Upper lobe of left lung (tissue), 6 donors: Measurements from ENCODE around the gene MORN1. TPM values are rescaled to one million over a fixed set of nuclear protein-coding genes. Genes with fewer than 3 reads are reported as not detected.
A peak's percentile ranks its signal among the peaks of the same experiment; 100 is the strongest.

ENCODE experiments used
- ATAC-seq, 2 donors: fragments of 200-7000 bp; cut with Tn5 transposase; one replicate each; pipeline ENCODE4 v1.9.1; 2022; ENCODE audit warnings: mild to moderate bottlenecking in 2 of 2, moderate library complexity in 2 of 2; ENCODE audit not compliant: low FRiP score in 2 of 2
- DNase-seq, 2 donors: peaks; one replicate each; pipeline ENCODE4 v3.0.0-alpha.2; 2019 to 2020
- H3K27ac ChIP-seq, 4 donors: fragments of 200-600 bp; sonication (generic); one replicate each; pipeline ENCODE4 v1.5.1; 2016 to 2019
- H3K27me3 ChIP-seq, 4 donors: fragments of 200-600 bp; sonication (generic); one replicate each; pipeline ENCODE4 v1.5.1; 2017 to 2019
- H3K36me3 ChIP-seq, 4 donors: fragments of 200-600 bp; sonication (generic); one replicate each; pipeline ENCODE4 v1.5.1; 2016 to 2019
- H3K4me1 ChIP-seq, 4 donors: fragments of 200-600 bp; sonication (generic); one replicate each; pipeline ENCODE4 v1.5.1; 2018 to 2019
- H3K4me3 ChIP-seq, 4 donors: fragments of 200-600 bp; sonication (generic); one replicate each; pipeline ENCODE4 v1.5.1; 2017 to 2019; ENCODE audit warnings: mild to moderate bottlenecking in 2 of 4, moderate library complexity in 1 of 4
- H3K9me3 ChIP-seq, 4 donors: fragments of 200-600 bp; sonication (generic); one replicate each; pipeline ENCODE4 v1.5.1; 2018 to 2019
- EP300 ChIP-seq, 4 donors: sonication (generic); formaldehyde crosslinking; IDR thresholded peaks; one replicate each; pipeline ENCODE4 v1.5.1; 2017; ENCODE audit warnings: antibody characterized with exemption in 4 of 4, control low read depth in 2 of 4
- POLR2A ChIP-seq, 4 donors: fragments of 450-650 bp; IDR thresholded peaks; one replicate each; pipeline ENCODE4 v1.5.1; 2016 to 2017; ENCODE audit warnings: antibody characterized with exemption in 4 of 4, mild to moderate bottlenecking in 2 of 4
- POLR2AphosphoS5 ChIP-seq, 2 donors: sonication (generic); formaldehyde crosslinking; IDR thresholded peaks; one replicate each; pipeline ENCODE4 v1.5.1; 2017; ENCODE audit warnings: antibody characterized with exemption in 2 of 2
- WGBS, 2 donors: methylation state at CpG; one replicate each; pipeline ENCODE4 v1.1.5; 2017 to 2018; 5-methylcytosine and 5-hydroxymethylcytosine counted together
- total RNA-seq, 6 donors: library from RNA; depleted of rRNA in 4 of 6; stranded (reverse); fragments of >200 nt in 4 of 6; gene quantifications; one replicate each; pipeline versions ENCODE4 v1.1.0 to v1.2.1, GENCODE V29; 2016 to 2021
- TF ChIP-seq, protein P1 (sequence below), 6 experiments: fragments of 450-650 bp in 4 of 6; fragments of 200-600 bp in 2 of 6; sonication (generic) in 2 of 6; IDR thresholded peaks; one replicate each; pipeline ENCODE4 v1.5.1; 2016 to 2019; ENCODE audit warnings: antibody characterized with exemption in 6 of 6
- donor health status: DM: no; HTN: no; CAD: no; lungs with moderate emphysema.
- donor health status: DM: no; HTN: yes; CAD: no; lungs with severe emphysema.

The MORN1 gene
- total RNA-seq, 6 donors from 2014 or later = 8.5 to 23.4 (median 14.6) TPM

DNA sequence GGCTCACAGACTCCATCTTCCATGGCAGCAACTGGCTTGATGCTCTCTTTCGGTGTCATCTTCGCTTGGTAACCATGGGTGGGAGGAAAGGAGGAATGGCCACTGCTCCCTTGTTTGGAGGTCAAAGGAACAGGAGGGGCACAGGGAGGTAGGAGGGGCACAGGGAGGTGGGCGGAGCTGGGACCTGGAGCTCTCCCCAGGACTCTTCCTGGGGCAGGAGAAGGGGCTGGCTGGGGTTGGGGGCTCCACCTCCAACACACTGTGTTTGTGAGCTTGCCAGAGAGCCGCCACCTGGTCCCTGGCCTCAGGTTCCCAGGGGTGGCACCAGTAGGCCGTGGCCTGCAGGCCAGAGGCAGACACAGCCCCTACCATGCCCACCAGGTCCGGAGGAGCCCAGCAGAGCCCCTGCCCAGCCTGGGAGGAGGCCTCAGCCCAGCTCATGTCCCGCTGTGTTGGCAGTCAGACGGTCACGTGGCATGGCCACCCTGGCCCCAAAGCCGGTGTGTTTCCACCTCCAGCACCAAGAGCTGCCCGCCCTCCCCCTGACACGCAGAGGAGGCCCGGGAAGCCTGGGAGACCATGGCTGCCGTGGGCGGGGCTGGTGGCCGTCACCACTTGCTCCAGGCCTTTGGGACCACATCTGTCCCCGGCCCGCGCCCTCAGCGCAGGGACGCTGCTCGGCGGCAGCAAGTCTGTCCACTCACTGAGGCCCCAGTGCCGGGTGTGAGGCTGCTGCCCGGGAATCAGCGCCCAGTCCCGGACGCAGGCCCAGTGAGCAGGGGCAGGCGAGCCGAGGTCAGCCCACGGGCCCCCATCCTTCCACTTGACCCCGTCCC is 73.9 kb downstream of the MORN1 start:
- H3K9me3 ChIP-seq = no peaks in the 10 kb centered on the region
- H3K27me3 ChIP-seq = peaks cover 0 to 7% (median 0%) of the 10 kb centered on the region in 4 donors
- H3K36me3 ChIP-seq = no peaks in the 10 kb centered on the region
- no peak for TF ChIP-seq EP300 (IDR thresholded peaks at IDR 0.05)
- no peak for TF ChIP-seq POLR2AphosphoS5 (IDR thresholded peaks at IDR 0.05)
- TF ChIP-seq POLR2A (IDR thresholded peaks at IDR 0.05) = no peak
- TF ChIP-seq, protein P1, sequence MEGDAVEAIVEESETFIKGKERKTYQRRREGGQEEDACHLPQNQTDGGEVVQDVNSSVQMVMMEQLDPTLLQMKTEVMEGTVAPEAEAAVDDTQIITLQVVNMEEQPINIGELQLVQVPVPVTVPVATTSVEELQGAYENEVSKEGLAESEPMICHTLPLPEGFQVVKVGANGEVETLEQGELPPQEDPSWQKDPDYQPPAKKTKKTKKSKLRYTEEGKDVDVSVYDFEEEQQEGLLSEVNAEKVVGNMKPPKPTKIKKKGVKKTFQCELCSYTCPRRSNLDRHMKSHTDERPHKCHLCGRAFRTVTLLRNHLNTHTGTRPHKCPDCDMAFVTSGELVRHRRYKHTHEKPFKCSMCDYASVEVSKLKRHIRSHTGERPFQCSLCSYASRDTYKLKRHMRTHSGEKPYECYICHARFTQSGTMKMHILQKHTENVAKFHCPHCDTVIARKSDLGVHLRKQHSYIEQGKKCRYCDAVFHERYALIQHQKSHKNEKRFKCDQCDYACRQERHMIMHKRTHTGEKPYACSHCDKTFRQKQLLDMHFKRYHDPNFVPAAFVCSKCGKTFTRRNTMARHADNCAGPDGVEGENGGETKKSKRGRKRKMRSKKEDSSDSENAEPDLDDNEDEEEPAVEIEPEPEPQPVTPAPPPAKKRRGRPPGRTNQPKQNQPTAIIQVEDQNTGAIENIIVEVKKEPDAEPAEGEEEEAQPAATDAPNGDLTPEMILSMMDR (IDR thresholded peaks at IDR 0.05) = no peak
- 93 to 95% methylated on average over 4 to 22 of the region's 32 CpGs for WGBS, 2 donors
- ATAC-seq (no peak), DNase-seq (no peak)
- peaks cover 51 to 62% (median 52%) of the 10 kb centered on the region in 4 donors for H3K4me1 ChIP-seq
- H3K4me3 ChIP-seq = no peak overlapping the region
- H3K27ac ChIP-seq = no peak overlapping the region

GRCh38 chr1:2316451-2316961 is 74.8 kb downstream of the MORN1 start:
- ATAC-seq (no peak), DNase-seq (no peak)
- peaks cover 51 to 62% (median 55%) of the 10 kb centered on the region in 4 donors for H3K4me1 ChIP-seq
- peak overlapping the region; percentile 88 to 95 (median 94) for H3K27ac ChIP-seq
- peaks cover 0 to 7% (median 0%) of the 10 kb centered on the region in 4 donors for H3K27me3 ChIP-seq
- no peaks in the 10 kb centered on the region for H3K9me3 ChIP-seq
- no peak overlapping the region for H3K4me3 ChIP-seq
- WGBS, 2 donors = 66 to 100% methylated on average over 2 to 14 of the region's 16 CpGs
- no peaks in the 10 kb centered on the region for H3K36me3 ChIP-seq
- TF ChIP-seq, protein P1 (IDR thresholded peaks at IDR 0.05) = no peak
- no peak for TF ChIP-seq POLR2AphosphoS5 (IDR thresholded peaks at IDR 0.05)
- TF ChIP-seq POLR2A (IDR thresholded peaks at IDR 0.05) = no peak
- TF ChIP-seq EP300 (IDR thresholded peaks at IDR 0.05) = no peak

- TF ChIP-seq POLR2A (IDR thresholded peaks at IDR 0.05) = no peak
- TF ChIP-seq POLR2AphosphoS5 (IDR thresholded peaks at IDR 0.05) = no peak
- TF ChIP-seq, protein P1 (IDR thresholded peaks at IDR 0.05) = no peak
- no peak for TF ChIP-seq EP300 (IDR thresholded peaks at IDR 0.05)
- Histone ChIP-seq H3K4me3 (peak overlapping the region in 2 of 4 donors; percentile 66 to 81), H3K4me1 (peaks cover 47 to 62% (median 52%) of the 10 kb centered on the region in 4 donors), H3K27me3 (peaks cover 0 to 7% (median 0%) of the 10 kb centered on the region in 4 donors), H3K27ac (peak overlapping the region; percentile 88 to 95 (median 94)), H3K9me3 (no peaks in the 10 kb centered on the region), H3K36me3 (no peaks in the 10 kb centered on the region)
- WGBS, 2 donors = 61 to 72% methylated on average over 7 to 18 of the region's 21 CpGs
- ATAC-seq (no peak), DNase-seq (no peak)
These were observed 75.5 kb downstream of the MORN1 start for GRCh38 chr1:2315674-2316450.

DNA sequence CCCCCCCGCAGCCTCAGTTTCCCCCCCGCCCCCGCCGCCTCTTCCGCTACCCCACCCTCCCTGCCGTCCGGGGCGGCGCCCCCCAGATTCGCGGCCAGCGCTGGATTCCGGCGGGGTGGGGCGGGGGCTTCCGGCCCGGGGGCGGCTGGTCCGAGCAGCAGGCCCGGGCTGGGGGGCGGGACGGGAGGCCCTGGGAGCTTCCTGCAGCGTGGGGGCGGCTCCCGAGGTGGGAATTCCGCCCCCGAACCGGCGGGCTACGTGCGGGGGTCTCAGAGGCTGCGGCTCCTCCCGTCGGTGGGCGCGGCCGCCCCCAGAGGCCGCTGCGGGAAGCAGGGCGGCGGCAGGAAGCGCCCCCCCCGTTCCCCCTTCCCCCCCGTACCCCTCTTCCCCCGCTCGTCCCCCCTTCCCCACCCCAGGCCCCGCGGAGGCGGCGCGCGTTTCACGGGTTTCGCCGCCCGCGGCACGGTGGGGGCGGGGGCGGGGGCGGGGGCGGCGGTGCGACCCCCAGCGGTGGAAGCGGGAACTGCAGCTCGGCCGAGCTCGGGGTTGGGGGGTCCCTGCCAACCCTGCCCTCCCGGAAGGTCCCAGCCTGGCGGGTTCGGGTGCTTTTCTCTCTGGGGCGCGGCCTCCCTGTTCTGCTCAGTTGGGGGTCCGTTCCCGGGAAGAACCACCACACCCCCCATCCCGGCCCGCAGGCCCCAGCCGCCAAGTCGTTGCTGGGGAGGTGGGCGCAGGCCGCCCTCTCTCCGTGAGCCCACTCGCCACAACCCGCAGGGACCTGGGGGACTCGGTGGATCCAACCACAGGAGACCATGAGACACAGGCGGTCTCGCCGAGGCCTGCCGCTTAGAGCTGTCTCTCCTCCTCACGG is 76.3 kb downstream of the MORN1 start:
- ATAC-seq = peak in 1 of 2 donors; percentile 60
- Histone ChIP-seq H3K36me3 (peaks cover 0 to 6% (median 1%) of the 10 kb centered on the region in 4 donors), H3K9me3 (no peaks in the 10 kb centered on the region), H3K27ac (peak overlapping the region; percentile 88 to 95 (median 94)), H3K4me3 (peak overlapping the region; percentile 30 to 81 (median 68)), H3K27me3 (peaks cover 0 to 7% (median 0%) of the 10 kb centered on the region in 4 donors), H3K4me1 (peaks cover 45 to 57% (median 52%) of the 10 kb centered on the region in 4 donors)
- WGBS, 2 donors = 10 to 80% methylated on average over 2 to 6 of the region's 91 CpGs
- TF ChIP-seq, protein P1 (IDR thresholded peaks at IDR 0.05) = peak; percentile 88 to 100 (median 92)
- TF ChIP-seq POLR2A (IDR thresholded peaks at IDR 0.05) = no peak
- peak; percentile 54 to 94 for DNase-seq
